B cell (primary cell): ENCODE measurements around the gene ABLIM3. TPM values are rescaled to one million over a fixed set of nuclear protein-coding genes. Genes with fewer than 3 reads are reported as not detected.

Experiments used
- ATAC-seq: fragments of 200-7000 bp; cut with Tn5 transposase; one replicate; pipeline ENCODE4 v1.10.0; 2021; ENCODE audit warnings: low read depth, mild to moderate bottlenecking, moderate number of reproducible peaks, moderate library complexity
- CTCF ChIA-PET: fragments of 350-600 bp; sonication (Branson Sonifier 250); formaldehyde crosslinking; loops from one replicate; lab custom pipeline; 2021; ENCODE audit warnings: antibody characterized with exemption, inconsistent platforms; lab: Charles Lee
- POLR2A ChIA-PET: fragments of 350-600 bp; sonication (Branson Sonifier 250); formaldehyde crosslinking; loops from one replicate; lab custom pipeline; 2021; ENCODE audit warnings: antibody characterized with exemption; lab: Charles Lee
- DNase-seq: peaks from one replicate; pipeline ENCODE4 v3.0.0; 2013
- H2AFZ ChIP-seq: 2 replicates; pipeline ENCODE4 v1.6.1; 2012; ENCODE audit warnings: mild to moderate bottlenecking, low read depth, low read length; ENCODE audit not compliant: insufficient read depth, poor library complexity, severe bottlenecking
- H3K27ac ChIP-seq, 2 donors: 1 replicate in 1 of 2; 2 replicates in 1 of 2; pipeline ENCODE4 v1.5.1; 2012 to 2013; ENCODE audit warnings: low read length in 2 of 2, mild to moderate bottlenecking in 2 of 2, moderate library complexity in 1 of 2
- H3K27me3 ChIP-seq, 4 experiments: fragments of 200-600 bp in 1 of 4; sonication (generic) in 1 of 4; replicated peaks in 1 of 4; 1 replicate in 2 of 4; 2 replicates in 2 of 4; pipeline versions ENCODE4 v1.6.1 to v1.7.0; 2013 to 2016; ENCODE audit warnings: low read length in 3 of 4, mild to moderate bottlenecking in 2 of 4, mixed read lengths in 1 of 4, moderate library complexity in 1 of 4; ENCODE audit not compliant: insufficient read depth in 4 of 4, control insufficient read depth in 3 of 4; ENCODE audit errors: control extremely low read depth in 1 of 4
- H3K36me3 ChIP-seq, 2 experiments: replicated peaks in 1 of 2; 1 replicate in 1 of 2; 2 replicates in 1 of 2; pipeline versions ENCODE4 v1.6.1 to v1.7.1; 2013; ENCODE audit warnings: low read length in 1 of 2; ENCODE audit not compliant: insufficient read depth in 2 of 2, control insufficient read depth in 1 of 2; ENCODE audit errors: control extremely low read depth in 1 of 2, extremely low read depth in 1 of 2
- H3K4me1 ChIP-seq, 2 donors: fragments of 200-600 bp in 1 of 2; sonication (generic) in 1 of 2; 1 replicate in 1 of 2; 2 replicates in 1 of 2; pipeline versions ENCODE4 v1.5.1 to v1.6.1; 2013 to 2017; ENCODE audit warnings: low read length in 2 of 2; ENCODE audit not compliant: control insufficient read depth in 2 of 2, insufficient read depth in 2 of 2
- H3K4me2 ChIP-seq: replicated peaks from 2 replicates; pipeline ENCODE3; 2012; ENCODE audit warnings: mild to moderate bottlenecking, low read depth, low read length; ENCODE audit not compliant: poor library complexity, severe bottlenecking
- H3K4me3 ChIP-seq, 5 experiments: fragments of 200-600 bp in 1 of 5; sonication (generic) in 1 of 5; 1 replicate in 3 of 5; 2 replicates in 2 of 5; pipeline versions ENCODE4 v1.5.1 to v1.7.0; 2011 to 2016; ENCODE audit warnings: low read length in 4 of 5, mild to moderate bottlenecking in 4 of 5, low read depth in 2 of 5, control low read depth in 1 of 5, moderate library complexity in 1 of 5; ENCODE audit not compliant: insufficient read depth in 1 of 5; ENCODE audit errors: control extremely low read depth in 1 of 5, extremely low read depth in 1 of 5
- H3K79me2 ChIP-seq: fragments of 200-600 bp; sonication (generic); one replicate; pipeline ENCODE4 v1.6.0; 2016; ENCODE audit warnings: low read length; ENCODE audit not compliant: control insufficient read depth, insufficient read depth
- H3K9ac ChIP-seq: fragments of 200-600 bp; sonication (generic); 2 replicates; pipeline ENCODE4 v1.6.1; 2017; ENCODE audit warnings: mild to moderate bottlenecking, low read length, moderate library complexity
- H3K9me3 ChIP-seq, 3 donors: one replicate each; pipeline versions ENCODE4 v1.6.1 to v1.7.1; 2013; ENCODE audit warnings: low read length in 2 of 3; ENCODE audit not compliant: control insufficient read depth in 2 of 3, insufficient read depth in 1 of 3; ENCODE audit errors: control extremely low read depth in 1 of 3
- H4K20me1 ChIP-seq: 2 replicates; pipeline ENCODE4 v1.6.0; 2012; ENCODE audit warnings: mild to moderate bottlenecking, low read length; ENCODE audit not compliant: insufficient read depth, control insufficient read depth, poor library complexity, severe bottlenecking
- H3K27ac Mint-ChIP-seq: one replicate; pipeline ENCODE4 v1.8.0; 2021; ENCODE audit warnings: mixed read lengths
- H3K27me3 Mint-ChIP-seq: one replicate; pipeline ENCODE4 v1.8.0; 2021; ENCODE audit warnings: mixed read lengths
- H3K4me1 Mint-ChIP-seq: one replicate; pipeline ENCODE4 v1.8.0; 2021; ENCODE audit warnings: mixed read lengths
- H3K4me3 Mint-ChIP-seq: one replicate; pipeline ENCODE4 v1.8.0; 2021; ENCODE audit warnings: mixed read lengths
- H3K9me3 Mint-ChIP-seq: one replicate; pipeline ENCODE4 v1.8.0; 2022; ENCODE audit warnings: mixed read lengths; ENCODE audit not compliant: insufficient read depth
- CTCF ChIP-seq: fragments of 200-600 bp; IDR thresholded peaks from one replicate; pipeline ENCODE4 v1.8.0; 2022; ENCODE audit warnings: antibody characterized with exemption, mild to moderate bottlenecking
- EZH2 ChIP-seq: IDR thresholded peaks from 2 replicates; pipeline ENCODE4 v1.6.1; 2012; ENCODE audit warnings: borderline replicate concordance, low read depth, mild to moderate bottlenecking, moderate library complexity, low read length; ENCODE audit not compliant: insufficient read depth, poor library complexity, severe bottlenecking
- WGBS: methylation state at CpG from one replicate; pipeline ENCODE4 v1.1.5; 2013; ENCODE audit warnings: missing lambda C conversion rate; ENCODE audit not compliant: insufficient coverage; 5-methylcytosine and 5-hydroxymethylcytosine counted together
- intact Hi-C: fragments of 100-400 bp; cut with micrococcal nuclease; formaldehyde crosslinking; loops from one replicate; pipeline ENCODE4 v1.10.0; 2022
- polyA plus RNA-seq: library from polyadenylated mRNA; depleted of rRNA; stranded (reverse); fragments of >200 nt; gene quantifications from 2 replicates; pipeline ENCODE4 v1.2.3, GENCODE V29; 2012
- total RNA-seq, 2 donors: library from RNA; stranded (reverse); fragments of 120-200 nt in 1 of 2; gene quantifications; 1 replicate in 1 of 2; 2 replicates in 1 of 2; pipeline versions ENCODE4 v1.2.3 to v1.2.4, GENCODE V29; 2013 to 2022

ABLIM3 gene
- total and polyA plus RNA-seq, 2 donors (not counting 1 experiment from before 2014, with no cell fraction given): not detected

- Histone ChIP-seq H2AFZ (no peak overlapping the region), H3K79me2 (no peaks in the 10 kb centered on the region), H3K4me3 (no peak overlapping the region), H3K27ac (no peak overlapping the region), H3K27me3 (peaks cover 0 to 4% (median 4%) of the 10 kb centered on the region in 4 experiments), H3K4me2 (no peak overlapping the region), H3K36me3 (no peaks in the 10 kb centered on the region), H3K4me1 (no peaks in the 10 kb centered on the region), H3K9me3 (no peaks in the 10 kb centered on the region), H4K20me1 (no peaks in the 10 kb centered on the region), H3K9ac (no peak overlapping the region)
- ATAC-seq (no peak), DNase-seq (no peak)
- WGBS: 82% methylated on average over 5 of the region's 5 CpGs
- no peak overlapping the region for H3K27ac Mint-ChIP-seq
- ChIA-PET POLR2A (no interaction called here), CTCF (interaction anchor here (2.2 kb wide), 1 partner anchor 9 kb away, joined by 10 read pairs; no protein-coding TSS in a partner anchor)
- intact Hi-C loops: no loop called here
- TF ChIP-seq EZH2 (no peak), CTCF (no peak)
- H3K4me3 Mint-ChIP-seq: no peak overlapping the region
- H3K9me3 Mint-ChIP-seq: no peaks in the 10 kb centered on the region
- H3K4me1 Mint-ChIP-seq: no peaks in the 10 kb centered on the region
- peaks cover 56% of the 10 kb centered on the region for H3K27me3 Mint-ChIP-seq
Measured at GRCh38 chr5:149278451-149279210, 137.3 kb downstream of the ABLIM3 start.

GRCh38 chr5:149279661-149280060 lies 138.4 kb downstream of the ABLIM3 start:
- H3K4me3 Mint-ChIP-seq: no peak overlapping the region
- ChIA-PET CTCF (interaction anchor here (2.2 kb wide), 1 partner anchor 10 kb away, joined by 10 read pairs; no protein-coding TSS in a partner anchor), POLR2A (no interaction called here)

More at GRCh38 chr5:149279661-149280060, 138.4 kb downstream of the ABLIM3 start:
- Histone ChIP-seq H3K36me3 (no peaks in the 10 kb centered on the region), H3K79me2 (no peaks in the 10 kb centered on the region), H3K4me1 (no peaks in the 10 kb centered on the region), H3K27ac (no peak overlapping the region), H3K9ac (no peak overlapping the region), H3K9me3 (no peaks in the 10 kb centered on the region), H3K4me3 (no peak overlapping the region), H3K4me2 (no peak overlapping the region), H2AFZ (no peak overlapping the region), H4K20me1 (no peaks in the 10 kb centered on the region), H3K27me3 (peaks cover 0 to 4% (median 2%) of the 10 kb centered on the region in 4 experiments)
- TF ChIP-seq EZH2 (no peak), CTCF (no peak)
- no peak overlapping the region for H3K27ac Mint-ChIP-seq
- intact Hi-C loops: no loop called here
- ATAC-seq: no peak
- no peak for DNase-seq
- H3K9me3 Mint-ChIP-seq: no peaks in the 10 kb centered on the region
- no peaks in the 10 kb centered on the region for H3K4me1 Mint-ChIP-seq
- 73% methylated on average over 1 of the region's 1 CpG for WGBS
- H3K27me3 Mint-ChIP-seq: peaks cover 52% of the 10 kb centered on the region
